ENCODE measurements around the gene TSPYL1. TPM values are rescaled to one million over a fixed set of nuclear protein-coding genes. Genes with fewer than 3 reads are reported as not detected.

The TSPYL1 gene
- polyA plus RNA-seq, 5 donors = 68.1 to 89.2 (median 79.0) TPM

Other genes starting within 250 kb of the TSPYL1 start
- 1 to 10 TPM; 2.4 to 4.8 (median 4.4) TPM for gene FRK, start 219.0 kb downstream of the TSPYL1 start, polyA plus RNA-seq (ENCODE audit: insufficient read depth in 1 of 5, insufficient read length in 5 of 5, low replicate concordance in 1 of 5)
- gene NT5DC1, start 179.1 kb downstream of the TSPYL1 start, polyA plus RNA-seq (ENCODE audit: insufficient read depth in 1 of 5, insufficient read length in 5 of 5, low replicate concordance in 1 of 5) = 10 to 100 TPM; 34.9 to 60.1 (median 53.5) TPM
- under 1 TPM; 0.14 to 0.47 (median 0.24) TPM for gene COL10A1, start 153.8 kb downstream of the TSPYL1 start, polyA plus RNA-seq (ENCODE audit: insufficient read depth in 1 of 5, insufficient read length in 5 of 5, low replicate concordance in 1 of 5)
- 10 to 100 TPM; 40.7 to 56.4 (median 47.4) TPM for gene TSPYL4, start 25.9 kb downstream of the TSPYL1 start, polyA plus RNA-seq (ENCODE audit: insufficient read depth in 1 of 5, insufficient read length in 5 of 5, low replicate concordance in 1 of 5)
- 10 to 100 TPM; 34.1 to 54.9 (median 50.0) TPM for gene DSE, start 91.0 kb upstream of the TSPYL1 start, polyA plus RNA-seq (ENCODE audit: insufficient read depth in 1 of 5, insufficient read length in 5 of 5, low replicate concordance in 1 of 5)
- gene CALHM6, start 181.4 kb upstream of the TSPYL1 start, polyA plus RNA-seq (ENCODE audit: insufficient read depth in 1 of 5, insufficient read length in 5 of 5, low replicate concordance in 1 of 5) = 1 to 10 TPM; 3.1 to 8.0 (median 6.1) TPM
- gene CALHM5, start 231.7 kb upstream of the TSPYL1 start, polyA plus RNA-seq (ENCODE audit: insufficient read depth in 1 of 5, insufficient read length in 5 of 5, low replicate concordance in 1 of 5) = 1 to 10 TPM; 3.8 to 6.8 (median 6.3) TPM